ENCODE results near the gene DYNC1H1.

GRCh38 chr14:101972126-101972866 is 7.9 kb downstream of the DYNC1H1 start:
- TF ChIP-seq POLR2A (IDR thresholded peaks at IDR 0.05) (no peak), CTCF (IDR thresholded peaks at IDR 0.05) (no peak)
